C4-2B (cell line): ENCODE results near the gene SMIM29.
A peak's percentile ranks its signal among the peaks of the same experiment; 100 is the strongest.

Experiments
- H3K27ac ChIP-seq: fragments of 450-650 bp; 2 replicates; pipeline ENCODE4 v1.5.1; 2017
- CTCF ChIP-seq: fragments of 450-650 bp; conservative IDR thresholded peaks from 2 replicates; pipeline ENCODE4 v1.5.1; 2017; ENCODE audit warnings: mild to moderate bottlenecking
- ZFX ChIP-seq: fragments of 450-650 bp; IDR thresholded peaks from 2 replicates; pipeline ENCODE4 v1.6.1; 2017

Gene SMIM29

GRCh38 chr6:34240329-34241248 is 8.2 kb downstream of the SMIM29 start:
- no peak for TF ChIP-seq ZFX
- no peak for TF ChIP-seq CTCF
- no peak overlapping the region for H3K27ac ChIP-seq

GRCh38 chr6:34239893-34240292 is 8.9 kb downstream of the SMIM29 start:
- TF ChIP-seq ZFX: no peak
- no peak for TF ChIP-seq CTCF
- no peak overlapping the region for H3K27ac ChIP-seq

GRCh38 chr6:34239500-34239825 is 9.3 kb downstream of the SMIM29 start:
- H3K27ac ChIP-seq: no peak overlapping the region
- TF ChIP-seq CTCF: no peak
- TF ChIP-seq ZFX: no peak

- H3K27ac ChIP-seq: peak overlapping the region; percentile 97
These were observed 10.0 kb downstream of the SMIM29 start for GRCh38 chr6:34238585-34239499.

GRCh38 chr6:34237722-34238584 is 10.9 kb downstream of the SMIM29 start:
- peak overlapping the region; percentile 97 for H3K27ac ChIP-seq
- TF ChIP-seq ZFX (peak; percentile 87), CTCF (peak; percentile 27)

More at GRCh38 chr6:34238585-34239499, 10.0 kb downstream of the SMIM29 start:
- TF ChIP-seq CTCF (no peak), ZFX (no peak)

- H3K27ac ChIP-seq: peak overlapping the region; percentile 97
- TF ChIP-seq CTCF: no peak
- TF ChIP-seq ZFX: no peak
These were observed 11.5 kb downstream of the SMIM29 start for GRCh38 chr6:34237316-34237721.
